ENCODE measurements around the gene FAM89A.

Gene FAM89A

GRCh38 chr1:231040019-231040799 is at the start of gene FAM89A:
FAM89A (minus strand) TSS chr1:231040254; CDS start chr1:231040211, 43 bp downstream.
- peak; percentile 36 to 83 (median 69) for DNase-seq

GRCh38 chr1:231084353-231084752 is 44.3 kb upstream of the FAM89A start:
- no peak for DNase-seq

GRCh38 chr1:231079163-231079562 is 39.1 kb upstream of the FAM89A start:
- no peak for DNase-seq

GRCh38 chr1:231078250-231078649 is 38.2 kb upstream of the FAM89A start:
- no peak for DNase-seq

- no peak for DNase-seq
Observed at GRCh38 chr1:231076802-231077201, 36.7 kb upstream of the FAM89A start.

GRCh38 chr1:231075497-231075896 is 35.4 kb upstream of the FAM89A start:
- DNase-seq = no peak

GRCh38 chr1:231075020-231075419 is 35.0 kb upstream of the FAM89A start:
- no peak for DNase-seq

- no peak for DNase-seq
Observed at GRCh38 chr1:231074046-231074445, 34.0 kb upstream of the FAM89A start.

GRCh38 chr1:231073331-231073730 is 33.3 kb upstream of the FAM89A start:
- no peak for DNase-seq

- DNase-seq = no peak
Observed at GRCh38 chr1:231072502-231073094, 32.5 kb upstream of the FAM89A start.

GRCh38 chr1:231072041-231072440 is 32.0 kb upstream of the FAM89A start:
- no peak for DNase-seq

GRCh38 chr1:231070758-231071444 is 30.8 kb upstream of the FAM89A start:
- no peak for DNase-seq

GRCh38 chr1:231069333-231069732 is 29.3 kb upstream of the FAM89A start:
- DNase-seq = no peak

- DNase-seq = no peak
Observed at GRCh38 chr1:231068762-231069161, 28.7 kb upstream of the FAM89A start.

GRCh38 chr1:231065510-231066241 is 25.6 kb upstream of the FAM89A start:
- no peak for DNase-seq

GRCh38 chr1:231064418-231064817 is 24.4 kb upstream of the FAM89A start:
- no peak for DNase-seq

GRCh38 chr1:231063331-231063730 is 23.3 kb upstream of the FAM89A start:
- no peak for DNase-seq

GRCh38 chr1:231062500-231063270 is 22.6 kb upstream of the FAM89A start:
- no peak for DNase-seq

- no peak for DNase-seq
Observed at GRCh38 chr1:231059566-231060193, 19.6 kb upstream of the FAM89A start.

GRCh38 chr1:231058416-231059109 is 18.5 kb upstream of the FAM89A start:
- no peak for DNase-seq

- DNase-seq = no peak
Observed at GRCh38 chr1:231057410-231057809, 17.4 kb upstream of the FAM89A start.

Data from stimulated activated naive CD4-positive, alpha-beta T cell (primary cell).